Measurements from ENCODE around the gene APOF. TPM values are rescaled to one million over a fixed set of nuclear protein-coding genes. Genes with fewer than 3 reads are reported as not detected.

Gene APOF
- polyA plus RNA-seq, 2 of the 4 experiments (the other 2 are of a cell fraction), result not detected

GRCh38 chr12:56358836-56359532, 3.7 kb downstream of the APOF start (continued):
- TF ChIP-seq EHMT2 (IDR thresholded peaks at IDR 0.05; ENCODE audit: low read depth) (no peak), MYC (IDR thresholded peaks at IDR 0.05; ENCODE audit: borderline replicate concordance, low read length) (no peak)

GRCh38 chr12:56351325-56351724, 11.3 kb downstream of the APOF start:
- ChIA-PET CTCF (interaction anchor here (1.0 to 2.1 kb wide), 2 partner anchors 9 to 114 kb away, joined by 4 to 6 read pairs; partner anchors contain the start of gene STAT2), POLR2A (no interaction called here)
- no peaks in the 10 kb centered on the region for H3K9me3 ChIP-seq
- ATAC-seq (no peak), DNase-seq (ENCODE audit: low read depth in 1 of 2, low spot score in 1 of 2) (no peak), FAIRE-seq (no peak)
- no peaks in the 10 kb centered on the region for H3K4me1 ChIP-seq
- H3K4me2 ChIP-seq, result no peak overlapping the region
- 96% methylated on average over 2 of the region's 2 CpGs for WGBS (ENCODE audit: missing lambda C conversion rate)
- H3K27ac ChIP-seq, result no peak overlapping the region
- no peak overlapping the region for H3K4me3 ChIP-seq
- no peak for TF ChIP-seq POLR2AphosphoS2 (conservative IDR thresholded peaks at IDR 0.05; ENCODE audit: low read length)
- no peak for TF ChIP-seq MYC (IDR thresholded peaks at IDR 0.05; ENCODE audit: borderline replicate concordance, low read length)

GRCh38 chr12:56350662-56351061, 12.0 kb downstream of the APOF start:
- H3K4me2 ChIP-seq, result no peak overlapping the region
- H3K27ac ChIP-seq, result no peak overlapping the region
- no peak for FAIRE-seq
- CTCF ChIA-PET, result interaction anchor here (2.1 kb wide), 1 partner anchor 10 kb away, joined by 6 read pairs; the partner anchor contains the start of gene STAT2
- H3K4me3 ChIP-seq, result no peak overlapping the region
- no peak for ATAC-seq
- POLR2A ChIA-PET, result no interaction called here
- no peaks in the 10 kb centered on the region for H3K4me1 ChIP-seq
- 63% methylated on average over 2 of the region's 2 CpGs for WGBS (ENCODE audit: missing lambda C conversion rate)
- DNase-seq (ENCODE audit: low read depth in 1 of 2, low spot score in 1 of 2), result no peak
- TF ChIP-seq PHF8 (IDR thresholded peaks at IDR 0.05; ENCODE audit: borderline replicate concordance, low read depth) (no peak), EP300 (IDR thresholded peaks at IDR 0.05) (no peak), POLR2AphosphoS2 (conservative IDR thresholded peaks at IDR 0.05; ENCODE audit: low read length) (no peak), CBX2 (IDR thresholded peaks at IDR 0.05; ENCODE audit: borderline replicate concordance, low read depth) (no peak), NR3C1 (IDR thresholded peaks at IDR 0.05) (no peak), BCL3 (IDR thresholded peaks at IDR 0.05) (no peak), RCOR1 (IDR thresholded peaks at IDR 0.05; ENCODE audit: low read depth, low read length) (no peak), MAFK (IDR thresholded peaks at IDR 0.05; ENCODE audit: partially characterized antibody) (no peak), MAX (IDR thresholded peaks at IDR 0.05) (no peak)
- no peaks in the 10 kb centered on the region for H3K9me3 ChIP-seq

GRCh38 chr12:56348776-56349175, 13.9 kb downstream of the APOF start:
- Histone ChIP-seq H3K9me3 (no peaks in the 10 kb centered on the region), H3K4me3 (no peak overlapping the region), H3K4me2 (no peak overlapping the region), H3K4me1 (no peaks in the 10 kb centered on the region), H3K27ac (no peak overlapping the region)
- CTCF ChIA-PET, result interaction anchor here (1.0 to 2.0 kb wide), 3 partner anchors 11 to 1234 kb away, joined by 3 to 8 read pairs (median 3); partner anchors contain the start of gene STAT2
- no peak for DNase-seq (ENCODE audit: low read depth in 1 of 2, low spot score in 1 of 2)
- POLR2A ChIA-PET, result no interaction called here
- 88% methylated on average over 5 of the region's 5 CpGs for WGBS (ENCODE audit: missing lambda C conversion rate)
- no peak for ATAC-seq
- no peak for FAIRE-seq
- TF ChIP-seq USF2 (IDR thresholded peaks at IDR 0.05), result no peak
- TF ChIP-seq ESRRA (IDR thresholded peaks at IDR 0.05; ENCODE audit: borderline replicate concordance, low read length), result no peak
- TF ChIP-seq RCOR1 (IDR thresholded peaks at IDR 0.05; ENCODE audit: low read depth, low read length), result no peak
- no peak for TF ChIP-seq CTCF (IDR thresholded peaks at IDR 0.05)
- TF ChIP-seq SREBF2 (IDR thresholded peaks at IDR 0.05), result no peak
- no peak for TF ChIP-seq FOXS1 (CRISPR knock-in tag; IDR thresholded peaks at IDR 0.05)
- no peak for TF ChIP-seq NFE2L2 (conservative IDR thresholded peaks at IDR 0.05; ENCODE audit: low read length)
- no peak for TF ChIP-seq NPAS2 (CRISPR knock-in tag; IDR thresholded peaks at IDR 0.05; ENCODE audit: borderline replicate concordance)
- TF ChIP-seq ZC3H11A (IDR thresholded peaks at IDR 0.05), result no peak
- no peak for TF ChIP-seq JUN (IDR thresholded peaks at IDR 0.05)
- no peak for TF ChIP-seq MAFK (IDR thresholded peaks at IDR 0.05; ENCODE audit: partially characterized antibody)
- TF ChIP-seq EHF (CRISPR knock-in tag; IDR thresholded peaks at IDR 0.05), result no peak
- TF ChIP-seq SMC3 (IDR thresholded peaks at IDR 0.05), result no peak
- no peak for TF ChIP-seq E2F6 (IDR thresholded peaks at IDR 0.05; ENCODE audit: borderline replicate concordance, low read depth)
- no peak for TF ChIP-seq HEYL (CRISPR knock-in tag; IDR thresholded peaks at IDR 0.05)
